NK-92 (cell line): ENCODE data around the gene DDHD1.

Experiments
- DNase-seq: peaks from one replicate; lab custom pipeline; 2025; ENCODE audit not compliant: unreplicated experiment; lab: John Stamatoyannopoulos, UW

The DDHD1 gene

GRCh38 chr14:53035336-53036210 lies 117.5 kb downstream of the DDHD1 start:
- no peak for DNase-seq

DNA sequence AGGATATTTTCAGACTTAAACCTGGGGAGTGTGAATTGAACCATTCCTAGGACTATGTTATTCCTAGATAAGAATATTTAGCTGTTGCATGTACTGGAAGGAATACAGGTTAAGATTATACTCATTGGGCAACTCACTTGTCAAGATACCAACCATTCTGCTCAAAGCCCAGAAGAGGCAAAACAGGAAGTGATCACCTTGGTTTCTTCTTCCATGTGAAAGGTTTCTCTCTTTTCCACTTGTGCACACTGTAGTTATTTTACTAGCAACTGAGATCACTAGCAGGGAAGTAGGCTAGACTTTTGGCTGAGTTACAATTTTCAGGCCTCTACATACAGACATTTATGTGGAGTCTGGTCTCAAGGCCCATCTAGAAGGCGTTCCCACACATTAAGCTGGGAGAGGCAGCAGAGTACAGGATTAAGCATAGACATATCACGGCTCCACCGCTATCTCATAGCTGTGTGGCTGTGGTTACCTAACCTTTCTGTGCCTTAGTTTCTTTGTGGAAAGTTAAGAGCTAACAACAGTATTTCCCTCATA lies 118.4 kb downstream of the DDHD1 start:
- DNase-seq, result no peak

DNA sequence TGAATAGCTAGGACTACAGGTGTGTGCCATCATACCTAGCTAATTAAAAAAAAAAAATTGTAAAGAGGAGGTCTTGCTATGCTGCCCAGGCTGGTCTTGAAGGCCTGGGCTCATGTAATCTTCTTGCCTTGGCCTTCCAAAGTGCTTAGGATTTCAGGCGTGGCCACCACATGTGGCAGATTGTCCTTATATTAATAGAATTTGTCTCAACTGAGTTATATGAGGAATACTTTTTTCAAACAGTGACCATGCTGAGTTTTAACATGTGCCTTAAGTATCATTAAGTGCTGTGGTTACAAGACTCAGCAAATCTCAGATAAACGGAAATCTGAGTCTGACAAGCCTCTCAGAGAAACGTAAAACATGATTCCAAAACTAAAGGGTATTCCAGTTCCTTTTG lies 119.1 kb downstream of the DDHD1 start:
- DNase-seq, result no peak

- no peak for DNase-seq
Observed at GRCh38 chr14:53032838-53033390, 120.2 kb downstream of the DDHD1 start.

DNA sequence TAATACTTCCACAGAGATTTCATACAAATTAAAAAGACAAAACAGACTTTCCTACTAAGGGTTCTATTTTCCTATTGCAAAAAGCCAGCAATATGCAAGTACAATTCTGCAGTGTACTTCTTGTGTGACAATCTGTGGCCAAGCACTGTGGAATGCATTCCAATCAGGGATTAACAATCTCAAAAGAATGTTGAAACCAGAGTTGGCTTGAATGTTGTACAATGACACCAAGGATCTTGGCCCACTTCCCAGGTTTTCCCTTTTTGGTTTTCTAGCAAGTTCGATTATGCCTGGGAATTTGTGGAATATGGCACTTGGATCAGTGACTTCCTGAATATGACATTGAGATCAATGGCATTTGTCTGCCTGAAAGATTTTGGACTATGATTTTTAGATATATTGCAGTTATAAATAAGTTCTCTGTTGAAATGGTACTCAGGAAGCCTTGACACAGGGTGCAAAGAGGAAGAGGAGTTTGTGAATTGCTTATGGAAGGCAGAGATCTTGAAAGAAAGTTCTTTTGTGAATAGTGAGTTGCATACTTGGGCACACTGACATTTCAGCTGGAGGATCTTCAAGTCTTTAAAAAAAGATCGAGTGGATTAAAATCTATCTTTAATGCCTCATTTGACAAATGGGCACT lies 120.8 kb downstream of the DDHD1 start:
- DNase-seq, result no peak

DNA sequence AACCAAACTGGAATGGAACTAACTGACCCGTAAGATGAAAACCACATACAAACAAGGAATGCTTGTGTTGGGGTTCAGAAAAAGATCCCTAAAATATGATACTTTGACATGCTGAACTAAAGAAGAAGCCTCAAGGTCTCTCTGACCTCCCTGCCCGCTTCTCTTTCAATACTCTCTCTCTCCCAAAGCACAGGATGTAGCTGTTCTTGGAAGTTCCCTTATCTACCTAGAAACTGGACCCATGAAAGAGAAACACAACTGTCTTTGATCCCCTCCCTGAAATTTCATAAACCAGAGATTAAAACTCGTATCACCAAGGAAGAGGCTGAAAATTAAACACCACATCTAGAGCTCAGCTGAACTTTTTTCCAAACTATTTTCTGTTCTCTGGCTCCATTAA lies 125.6 kb downstream of the DDHD1 start:
- DNase-seq, result no peak

DNA sequence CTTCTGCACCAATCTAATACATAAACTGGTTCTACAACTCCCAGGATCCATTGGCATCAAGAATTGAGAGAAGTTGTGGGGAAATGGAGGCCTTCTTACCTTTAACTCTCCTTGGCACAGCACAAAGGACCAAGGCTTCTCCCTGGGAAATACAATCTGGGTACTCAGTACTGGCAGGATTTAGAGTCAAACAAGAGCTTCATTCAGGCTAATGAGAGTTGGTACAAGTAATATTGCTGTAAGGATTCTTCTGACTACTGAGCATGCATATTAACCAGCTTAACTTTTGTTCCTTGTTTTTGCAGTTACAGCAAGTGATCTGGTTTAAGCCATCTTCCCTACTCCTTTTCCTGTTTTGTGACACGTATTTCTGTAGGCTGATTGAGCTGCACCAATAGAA lies 126.1 kb downstream of the DDHD1 start:
- no peak for DNase-seq

DNA sequence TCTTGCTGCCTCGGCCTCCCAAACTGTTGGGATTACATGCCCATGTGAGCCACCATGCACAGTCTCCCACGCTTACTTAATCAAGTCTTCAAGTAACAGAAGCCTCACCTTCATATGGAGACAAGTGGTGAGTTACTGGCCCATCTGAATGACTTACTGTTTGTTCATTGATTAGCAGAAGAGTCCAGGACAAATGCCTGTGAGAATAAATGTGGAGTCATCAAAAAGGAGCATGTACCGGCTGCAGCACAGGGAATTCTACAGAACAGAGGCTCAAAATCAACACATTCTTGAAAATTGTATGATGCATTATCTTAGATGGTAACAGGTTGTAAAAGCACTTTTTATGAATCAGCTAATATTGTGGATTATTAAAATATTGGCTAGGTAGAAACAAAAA lies 129.8 kb downstream of the DDHD1 start:
- no peak for DNase-seq

DNA sequence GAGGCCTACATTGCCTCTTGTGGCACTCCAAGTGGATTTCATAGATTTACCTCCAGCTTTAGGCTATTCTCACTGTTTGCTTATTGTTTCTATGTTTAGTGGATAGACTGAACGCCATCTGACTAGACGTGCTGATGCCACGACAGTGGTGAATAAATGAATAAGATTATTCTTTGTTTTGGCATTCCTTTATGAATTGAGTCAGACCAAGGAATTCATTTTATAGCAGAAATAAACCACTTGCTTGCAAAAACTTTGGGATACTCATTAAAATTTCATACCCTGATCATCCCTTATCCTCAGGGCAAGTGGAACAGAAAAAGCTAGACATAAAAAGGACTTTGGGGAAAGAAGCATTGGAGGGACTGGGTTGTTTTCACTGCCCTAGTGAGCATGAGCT lies 130.5 kb downstream of the DDHD1 start:
- DNase-seq, result no peak

- DNase-seq, result no peak
Observed at GRCh38 chr14:53020193-53020932, 132.8 kb downstream of the DDHD1 start.

GRCh38 chr14:53019406-53019805 lies 133.7 kb downstream of the DDHD1 start:
- no peak for DNase-seq

- DNase-seq, result no peak
Observed at GRCh38 chr14:53017837-53018236, 135.3 kb downstream of the DDHD1 start.

DNA sequence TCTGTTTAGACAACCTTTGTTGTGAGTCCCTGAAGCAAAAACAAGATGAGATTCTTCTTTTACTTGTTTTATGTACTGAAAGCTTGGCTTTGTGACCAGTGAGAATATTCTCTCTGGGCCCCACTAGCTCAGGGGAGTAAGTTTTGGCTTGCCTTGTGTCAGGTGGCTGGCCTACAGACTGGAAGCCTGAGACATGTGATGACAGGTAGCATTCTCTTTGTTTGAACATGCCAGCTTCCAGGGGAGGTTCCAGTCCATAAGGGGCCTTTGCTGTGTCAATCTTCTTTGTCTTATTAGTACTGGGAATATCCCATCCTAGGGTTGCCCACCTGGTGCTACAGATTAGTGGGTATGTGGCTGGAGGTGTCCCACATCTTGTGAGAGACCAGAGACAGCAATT lies 136.2 kb downstream of the DDHD1 start:
- DNase-seq, result no peak

DNA sequence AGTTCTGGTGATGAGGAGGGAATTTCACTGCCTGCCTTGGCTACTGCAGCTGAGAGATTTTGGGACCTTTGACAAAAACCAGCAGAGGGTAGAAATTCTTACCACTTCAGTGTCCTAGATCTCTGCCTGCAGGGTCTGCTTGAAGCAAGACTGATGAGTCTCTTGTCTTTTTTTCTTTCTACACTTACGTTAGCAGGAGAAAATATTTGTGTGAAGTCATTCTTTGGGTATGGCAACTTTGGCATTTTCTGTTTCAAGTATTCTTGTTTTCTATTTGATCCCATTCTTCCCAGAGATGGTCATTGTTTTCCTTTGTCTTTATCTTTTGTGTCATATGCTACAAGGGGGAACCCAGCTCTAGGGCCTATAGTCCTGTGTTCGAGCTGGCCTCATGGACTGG lies 136.6 kb downstream of the DDHD1 start:
- DNase-seq, result no peak

DNA sequence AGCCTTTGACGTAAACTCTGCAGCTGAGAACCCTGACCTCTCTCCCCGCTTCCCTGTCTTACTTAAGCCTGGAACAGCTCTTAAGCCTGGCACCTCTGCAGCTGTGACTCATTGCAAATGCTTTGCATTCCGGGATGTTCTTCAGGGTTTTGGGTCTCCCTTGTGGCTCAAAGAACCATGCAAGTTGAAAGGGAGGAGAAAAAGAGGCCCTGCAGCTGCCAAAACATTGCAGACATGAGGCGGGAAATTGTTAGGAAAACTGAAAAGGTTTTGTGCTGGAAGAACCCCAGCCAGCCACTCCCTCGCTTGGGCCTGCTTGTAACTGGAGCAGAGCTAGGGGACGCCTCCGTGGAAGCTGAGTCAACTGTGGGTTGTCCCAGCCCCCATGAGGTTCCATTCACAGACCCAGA lies 142.1 kb downstream of the DDHD1 start:
- DNase-seq, result no peak

GRCh38 chr14:53010193-53011040 lies 142.7 kb downstream of the DDHD1 start:
- DNase-seq, result no peak

- DNase-seq, result no peak
Observed at GRCh38 chr14:53006931-53007562, 146.1 kb downstream of the DDHD1 start.

DNA sequence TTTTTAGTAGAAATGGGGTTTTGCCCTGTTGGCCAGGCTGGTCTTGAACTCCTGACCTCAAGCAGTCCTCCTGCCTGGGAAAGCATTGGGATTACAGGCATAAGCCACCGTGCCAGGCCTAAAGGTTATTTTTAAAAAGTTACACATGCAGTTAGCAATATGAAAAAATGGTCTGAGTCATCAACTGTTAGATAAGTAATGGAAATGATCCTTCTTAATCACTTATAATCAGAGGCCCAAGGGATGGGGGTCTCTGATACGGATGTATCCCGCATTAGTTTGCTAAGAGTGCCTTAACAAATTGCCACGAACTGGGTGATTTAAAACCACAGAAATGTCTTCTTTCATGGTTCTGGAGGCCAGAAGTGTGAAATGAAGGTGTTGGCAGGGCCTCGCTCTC lies 148.1 kb downstream of the DDHD1 start:
- DNase-seq, result no peak

- DNase-seq, result no peak
Observed at GRCh38 chr14:53003776-53004175, 149.3 kb downstream of the DDHD1 start.

- DNase-seq, result no peak
Observed at GRCh38 chr14:53002576-53002975, 150.5 kb downstream of the DDHD1 start.
